Fibroblast of villous mesenchyme (primary cell): Measurements from ENCODE around the gene NFATC1. TPM values are rescaled to one million over a fixed set of nuclear protein-coding genes. Genes with fewer than 3 reads are reported as not detected.

Source experiments
- DNase-seq: peaks from one replicate; pipeline ENCODE4 v3.0.0-alpha.2; 2010; ENCODE audit warnings: low read depth
- H3K4me3 ChIP-seq: 2 replicates; pipeline ENCODE4 v1.5.1; 2011; ENCODE audit warnings: low read depth, mild to moderate bottlenecking, low read length
- total RNA-seq: library from RNA; depleted of rRNA; stranded (reverse); fragments of >200 nt; gene quantifications from 2 replicates; pipeline ENCODE4 v1.2.3, GENCODE V29; 2012
- TF ChIP-seq, protein P1 (sequence below): IDR thresholded peaks from 2 replicates; pipeline ENCODE4 v1.5.1; 2012; ENCODE audit warnings: low read depth, mild to moderate bottlenecking, low read length; ENCODE audit not compliant: insufficient read depth

NFATC1 gene
- total RNA-seq, 1 donor = 0.43 TPM

DNA sequence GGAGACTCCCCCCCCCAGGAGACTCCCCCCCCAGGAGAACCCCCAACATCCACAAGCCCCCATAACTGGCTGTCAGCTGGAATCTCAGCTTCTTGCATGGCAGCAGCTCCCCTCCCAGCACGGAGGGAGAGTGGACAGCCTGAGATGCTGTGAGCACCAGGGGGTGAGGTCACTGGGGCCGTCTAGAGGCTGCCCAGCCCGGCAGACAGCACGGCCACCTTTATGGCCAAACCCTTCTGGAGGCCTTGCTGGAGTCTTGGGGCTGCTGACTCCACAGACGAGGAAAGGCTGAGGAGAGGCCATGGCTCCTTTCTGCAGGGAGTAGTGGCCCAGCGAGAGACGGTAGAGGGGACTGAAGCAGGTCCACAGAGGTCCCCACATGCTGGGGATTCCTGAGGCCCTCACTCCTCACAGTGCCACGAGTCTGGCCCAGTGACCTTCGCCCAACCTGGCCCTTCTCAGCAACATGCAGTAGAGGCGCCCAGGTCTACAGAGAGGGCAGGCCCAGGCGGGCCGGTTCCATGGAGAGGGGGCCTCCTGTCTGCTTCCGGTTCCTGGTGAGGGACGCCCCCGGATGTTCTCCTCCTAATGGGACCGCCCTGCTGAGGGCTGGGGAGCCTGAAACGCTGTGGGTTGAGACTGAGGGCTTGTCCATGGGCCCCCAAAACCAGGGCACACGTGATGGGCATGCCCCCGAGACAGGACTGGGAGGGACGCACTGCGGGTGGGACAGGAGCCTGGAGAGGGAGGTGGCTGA lies 161.3 kb downstream of the NFATC1 start:
- H3K4me3 ChIP-seq = no peak overlapping the region
- TF ChIP-seq, protein P1, sequence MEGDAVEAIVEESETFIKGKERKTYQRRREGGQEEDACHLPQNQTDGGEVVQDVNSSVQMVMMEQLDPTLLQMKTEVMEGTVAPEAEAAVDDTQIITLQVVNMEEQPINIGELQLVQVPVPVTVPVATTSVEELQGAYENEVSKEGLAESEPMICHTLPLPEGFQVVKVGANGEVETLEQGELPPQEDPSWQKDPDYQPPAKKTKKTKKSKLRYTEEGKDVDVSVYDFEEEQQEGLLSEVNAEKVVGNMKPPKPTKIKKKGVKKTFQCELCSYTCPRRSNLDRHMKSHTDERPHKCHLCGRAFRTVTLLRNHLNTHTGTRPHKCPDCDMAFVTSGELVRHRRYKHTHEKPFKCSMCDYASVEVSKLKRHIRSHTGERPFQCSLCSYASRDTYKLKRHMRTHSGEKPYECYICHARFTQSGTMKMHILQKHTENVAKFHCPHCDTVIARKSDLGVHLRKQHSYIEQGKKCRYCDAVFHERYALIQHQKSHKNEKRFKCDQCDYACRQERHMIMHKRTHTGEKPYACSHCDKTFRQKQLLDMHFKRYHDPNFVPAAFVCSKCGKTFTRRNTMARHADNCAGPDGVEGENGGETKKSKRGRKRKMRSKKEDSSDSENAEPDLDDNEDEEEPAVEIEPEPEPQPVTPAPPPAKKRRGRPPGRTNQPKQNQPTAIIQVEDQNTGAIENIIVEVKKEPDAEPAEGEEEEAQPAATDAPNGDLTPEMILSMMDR = no peak
- no peak for DNase-seq

DNA sequence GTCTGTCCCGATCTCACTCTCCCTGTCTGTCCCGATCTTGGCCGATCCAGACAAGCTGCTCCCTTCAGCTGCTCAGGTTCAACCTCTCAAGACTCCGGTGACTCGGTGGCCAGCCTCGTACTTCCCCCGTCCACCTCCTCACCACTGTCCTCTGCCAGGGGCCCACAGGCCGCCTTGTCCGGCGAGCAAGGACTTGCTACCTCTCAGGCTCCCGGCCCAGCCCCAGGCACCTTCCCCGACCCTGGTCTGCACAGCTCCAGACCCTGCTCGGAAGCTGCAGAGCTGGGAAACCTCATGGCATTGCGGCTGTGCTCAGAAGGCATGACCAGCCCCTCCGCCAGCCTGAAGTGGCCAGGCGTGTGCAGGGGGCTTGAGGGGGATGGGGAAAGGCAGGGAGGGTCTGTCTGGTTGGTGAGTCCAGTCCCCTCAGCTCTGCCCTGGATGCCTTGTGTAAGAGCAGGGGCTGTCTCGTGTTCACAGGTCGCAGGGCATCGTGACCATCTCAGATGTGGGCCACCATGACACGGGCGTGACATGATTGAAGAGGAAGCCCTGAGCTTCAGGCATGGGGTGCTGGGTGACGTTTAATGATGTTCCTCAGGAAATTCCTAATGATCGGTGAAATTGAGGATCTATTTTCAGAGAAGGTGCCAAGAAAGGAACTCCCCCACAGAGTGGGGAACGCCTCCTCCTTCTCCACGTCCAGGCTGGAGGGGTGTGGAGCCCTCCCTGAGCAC lies 162.6 kb downstream of the NFATC1 start:
- no peak overlapping the region for H3K4me3 ChIP-seq
- no peak for DNase-seq
- TF ChIP-seq, protein P1 = no peak

DNA sequence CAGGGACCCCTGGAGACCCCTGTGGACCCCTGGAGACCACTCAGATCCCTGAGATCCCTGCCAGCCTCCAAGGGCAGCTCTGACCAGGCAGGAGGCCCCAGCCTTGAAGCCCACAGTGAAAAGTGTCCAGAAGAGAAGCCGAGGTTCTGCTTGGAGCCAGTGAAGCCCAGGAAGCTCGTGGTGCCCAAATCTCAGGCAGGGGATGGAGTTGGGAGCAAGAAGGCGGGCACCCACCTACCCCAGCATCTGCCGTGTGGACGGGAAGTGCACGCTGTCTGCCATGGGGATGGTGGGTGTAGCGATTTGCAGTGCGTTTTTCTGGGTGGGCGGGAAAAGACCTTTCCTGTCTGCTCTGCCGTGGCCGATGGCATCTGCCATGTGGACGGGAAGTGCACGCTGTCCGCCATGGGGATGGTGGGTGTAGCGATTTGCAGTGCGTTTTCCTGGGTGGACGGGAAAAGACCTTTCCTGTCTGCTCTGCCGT lies 163.2 kb downstream of the NFATC1 start:
- TF ChIP-seq, protein P1 = no peak

DNA sequence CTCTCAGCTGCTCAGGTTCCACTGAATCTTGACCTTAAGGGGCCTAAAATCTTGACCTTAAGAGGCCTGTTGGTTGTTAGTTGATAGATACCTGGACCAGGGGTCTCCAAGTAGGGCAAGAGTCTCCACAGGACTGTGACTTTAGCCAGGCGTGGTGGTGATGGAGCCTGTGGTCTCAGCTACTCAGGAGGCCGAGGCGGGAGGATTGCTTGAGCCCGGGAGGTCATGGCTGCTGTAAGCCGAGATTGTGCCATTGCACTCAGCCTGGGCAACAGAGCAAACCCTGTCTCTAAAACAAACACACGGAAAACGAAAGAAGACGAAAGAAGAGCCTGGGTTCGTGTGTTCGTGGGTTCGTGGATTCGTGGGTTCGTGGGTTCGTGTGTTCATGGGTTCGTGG lies 163.7 kb downstream of the NFATC1 start:
- H3K4me3 ChIP-seq = no peak overlapping the region
- TF ChIP-seq, protein P1 = no peak
- no peak for DNase-seq

More for the DNA sequence above, 163.2 kb downstream of the NFATC1 start:
- no peak for DNase-seq
- H3K4me3 ChIP-seq = no peak overlapping the region

DNA sequence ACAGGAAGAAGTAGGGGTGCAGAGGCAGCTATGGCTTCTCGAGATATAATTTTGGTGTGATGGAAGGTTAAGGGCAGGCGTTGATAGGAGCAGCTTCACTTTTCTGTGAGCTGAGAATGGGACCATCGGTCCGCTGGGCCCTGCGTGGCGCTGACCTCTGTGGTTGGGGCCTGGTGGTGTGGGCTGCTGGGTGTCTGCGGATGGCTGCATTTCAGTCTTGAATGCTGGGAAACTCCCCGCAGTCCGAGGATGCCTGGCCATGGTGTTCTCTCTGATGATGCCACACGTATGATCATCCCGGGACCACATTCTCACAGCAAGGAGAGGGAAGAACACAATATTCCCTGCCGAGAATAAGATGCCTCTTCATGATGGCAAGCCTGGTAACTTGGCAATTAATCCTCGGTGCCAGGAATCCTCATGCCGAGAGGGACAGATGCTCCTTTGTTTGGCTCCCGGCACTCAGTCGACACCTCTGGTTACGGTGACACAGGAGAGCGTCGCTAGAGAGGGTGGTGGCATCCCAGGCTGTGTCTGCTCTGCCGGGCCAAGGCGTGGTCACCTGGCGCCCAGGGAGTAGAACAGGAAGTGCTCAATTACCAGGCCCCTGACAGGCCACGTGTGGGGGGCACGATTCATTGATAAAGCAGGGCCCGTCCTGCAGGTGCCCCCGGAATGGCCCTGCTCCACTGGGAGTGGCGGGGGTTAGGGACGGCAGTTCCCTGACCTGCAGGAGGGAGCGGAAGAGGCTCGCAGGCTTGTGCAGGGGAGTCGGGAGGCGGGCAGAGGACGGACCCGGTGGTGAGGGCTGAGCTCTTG lies 164.5 kb downstream of the NFATC1 start:
- TF ChIP-seq, protein P1 = no peak
- no peak overlapping the region for H3K4me3 ChIP-seq
- no peak for DNase-seq

DNA sequence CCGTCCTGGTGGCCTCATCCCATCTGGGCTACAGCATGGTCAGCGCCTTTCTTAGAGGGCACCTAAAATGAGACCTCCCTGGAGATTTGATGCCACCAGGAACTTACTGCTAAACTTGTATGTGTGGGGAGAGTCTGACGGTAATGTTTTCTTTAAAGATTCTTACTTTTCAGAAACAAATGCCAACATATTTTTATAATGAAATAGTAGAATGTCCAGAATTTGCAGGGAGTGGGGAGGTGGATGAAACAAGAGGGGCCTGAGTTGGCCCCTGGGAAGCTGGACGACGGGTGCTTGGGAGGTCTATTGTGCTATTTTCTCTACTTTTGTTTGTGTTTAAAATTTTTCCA lies 165.1 kb downstream of the NFATC1 start:
- no peak for DNase-seq
- TF ChIP-seq, protein P1 = no peak
- H3K4me3 ChIP-seq = no peak overlapping the region
